ENCODE results near the gene COPG1.

- TF ChIP-seq RAD21 (IDR thresholded peaks at IDR 0.05; ENCODE audit: low read length), result no peak
- no peak for TF ChIP-seq CTCF (conservative IDR thresholded peaks at IDR 0.05; ENCODE audit: low read depth, low read length)
- TF ChIP-seq POLR2A (IDR thresholded peaks at IDR 0.05; ENCODE audit: low read depth, low read length), result no peak
- no peak for TF ChIP-seq MXI1 (IDR thresholded peaks at IDR 0.05; ENCODE audit: borderline replicate concordance, low read depth, low read length)
- TF ChIP-seq CHD1 (IDR thresholded peaks at IDR 0.05; ENCODE audit: low read depth, low read length), result no peak
These were observed 39.0 kb downstream of the COPG1 start for GRCh38 chr3:129288446-129288845.

Measured in IMR-90 (cell line).